Hepatocyte (in vitro differentiated cells): ENCODE results near the gene CMTR1. TPM values are rescaled to one million over a fixed set of nuclear protein-coding genes. Genes with fewer than 3 reads are reported as not detected.

Experiments used
- DNase-seq: peaks from one replicate; pipeline ENCODE4 v3.0.0-alpha.2; 2016; ENCODE audit warnings: low spot score
- H2AFZ ChIP-seq: fragments of 200-600 bp; sonication (generic); 2 replicates; pipeline ENCODE4 v1.6.0; 2016; ENCODE audit warnings: antibody characterized with exemption, mild to moderate bottlenecking
- H3K27ac ChIP-seq: fragments of 200-600 bp; sonication (generic); 2 replicates; pipeline ENCODE4 v1.5.1; 2016; ENCODE audit warnings: mild to moderate bottlenecking
- H3K27me3 ChIP-seq: fragments of 200-600 bp; sonication (generic); 2 replicates; pipeline ENCODE4 v1.6.1; 2016
- H3K36me3 ChIP-seq: fragments of 200-600 bp; sonication (generic); replicated peaks from 2 replicates; pipeline ENCODE4 v1.5.1; 2016; ENCODE audit warnings: low read depth; ENCODE audit not compliant: insufficient read depth
- H3K4me1 ChIP-seq: fragments of 200-600 bp; sonication (generic); 2 replicates; pipeline ENCODE4 v1.5.1; 2016; ENCODE audit warnings: mild to moderate bottlenecking, moderate library complexity; ENCODE audit not compliant: insufficient read depth
- H3K4me2 ChIP-seq: fragments of 200-600 bp; sonication (generic); 2 replicates; pipeline ENCODE4 v1.6.0; 2016
- H3K4me3 ChIP-seq: fragments of 200-600 bp; sonication (generic); 2 replicates; pipeline ENCODE4 v1.5.1; 2016; ENCODE audit warnings: mild to moderate bottlenecking
- H3K79me2 ChIP-seq: fragments of 200-600 bp; sonication (generic); 2 replicates; pipeline ENCODE4 v1.6.0; 2017; ENCODE audit warnings: mild to moderate bottlenecking
- H3K9me2 ChIP-seq: fragments of 200-600 bp; sonication (generic); replicated peaks from 2 replicates; pipeline ENCODE4 v1.6.0; 2017; ENCODE audit warnings: mild to moderate bottlenecking; ENCODE audit not compliant: insufficient read depth
- H3K9me3 ChIP-seq: fragments of 200-600 bp; sonication (generic); 2 replicates; pipeline ENCODE4 v1.5.1; 2016; ENCODE audit warnings: low read depth, mild to moderate bottlenecking
- H4K20me1 ChIP-seq: fragments of 200-600 bp; sonication (generic); 2 replicates; pipeline ENCODE4 v1.6.0; 2016; ENCODE audit warnings: mild to moderate bottlenecking; ENCODE audit not compliant: insufficient read depth, poor library complexity, severe bottlenecking
- CTCF ChIP-seq: fragments of 200-600 bp; sonication (generic); IDR thresholded peaks from 2 replicates; pipeline ENCODE4 v1.5.1; 2016; ENCODE audit warnings: antibody characterized with exemption, mild to moderate bottlenecking; ENCODE audit not compliant: poor library complexity
- EZH2 ChIP-seq: fragments of 200-600 bp; sonication (generic); IDR thresholded peaks from 2 replicates; pipeline ENCODE4 v1.6.1; 2016; ENCODE audit warnings: antibody characterized with exemption, mild to moderate bottlenecking, borderline replicate concordance
- EZH2phosphoT487 ChIP-seq: fragments of 200-600 bp; sonication (generic); IDR thresholded peaks from one replicate; pipeline ENCODE4 v1.6.1; 2018; ENCODE audit warnings: antibody characterized with exemption, mild to moderate bottlenecking, low read depth, moderate library complexity; ENCODE audit not compliant: unreplicated experiment, severe bottlenecking
- WGBS: methylation state at CpG from one replicate; pipeline ENCODE4 v1.1.6; 2016; ENCODE audit warnings: low lambda C conversion rate; ENCODE audit errors: missing lambda C conversion rate; 5-methylcytosine and 5-hydroxymethylcytosine counted together
- polyA plus RNA-seq: library from polyadenylated mRNA; unstranded; fragments of >200 nt; fragmentation: Nextera tagmentation; extraction: Ambion mirVana; gene quantifications from 2 replicates; pipeline ENCODE4 v1.2.1, GENCODE V29; 2016
- total RNA-seq: library from RNA; depleted of rRNA; stranded (reverse); fragments of >200 nt; gene quantifications from 2 replicates; pipeline ENCODE4 v1.2.3, GENCODE V29; 2014

Gene CMTR1
- total and polyA plus RNA-seq, 2 experiments from 2014 or later, result 22.5 to 34.4 TPM

- Histone ChIP-seq H3K9me3 (no peaks in the 10 kb centered on the region), H3K27me3 (no peaks in the 10 kb centered on the region), H3K9me2 (no peaks in the 10 kb centered on the region), H3K27ac (no peak overlapping the region), H4K20me1 (no peaks in the 10 kb centered on the region), H3K4me2 (no peak overlapping the region), H3K4me1 (peaks cover 6% of the 10 kb centered on the region), H3K36me3 (no peaks in the 10 kb centered on the region), H3K79me2 (peaks cover 27% of the 10 kb centered on the region), H2AFZ (no peak overlapping the region), H3K4me3 (no peak overlapping the region)
- DNase-seq, result no peak
- 77% methylated on average over 5 of the region's 5 CpGs for WGBS
- TF ChIP-seq EZH2 (no peak), EZH2phosphoT487 (no peak), CTCF (no peak)
Measured at GRCh38 chr6:37435816-37436215, 2.8 kb downstream of the CMTR1 start.

GRCh38 chr6:37438930-37439329 is 5.9 kb downstream of the CMTR1 start:
- peaks cover 6% of the 10 kb centered on the region for H3K4me1 ChIP-seq
- H3K27ac ChIP-seq, result no peak overlapping the region
- 79% methylated on average over 1 of the region's 1 CpG for WGBS

GRCh38 chr6:37441651-37442050 is 8.6 kb downstream of the CMTR1 start:
- Histone ChIP-seq H3K4me2 (no peak overlapping the region), H3K79me2 (peaks cover 3% of the 10 kb centered on the region), H3K4me1 (no peaks in the 10 kb centered on the region), H3K9me2 (no peaks in the 10 kb centered on the region), H3K27me3 (no peaks in the 10 kb centered on the region), H2AFZ (no peak overlapping the region), H3K36me3 (peaks cover 3% of the 10 kb centered on the region), H3K9me3 (no peaks in the 10 kb centered on the region), H3K4me3 (no peak overlapping the region), H4K20me1 (no peaks in the 10 kb centered on the region), H3K27ac (no peak overlapping the region)
- WGBS, result 93% methylated on average over 6 of the region's 6 CpGs
- TF ChIP-seq CTCF, result no peak
- no peak for TF ChIP-seq EZH2
- TF ChIP-seq EZH2phosphoT487, result no peak
- no peak for DNase-seq

More at GRCh38 chr6:37438930-37439329, 5.9 kb downstream of the CMTR1 start:
- Histone ChIP-seq H3K9me3 (no peaks in the 10 kb centered on the region), H3K79me2 (peaks cover 23% of the 10 kb centered on the region), H3K4me3 (no peak overlapping the region), H3K4me2 (no peak overlapping the region), H3K27me3 (no peaks in the 10 kb centered on the region), H3K36me3 (no peaks in the 10 kb centered on the region), H4K20me1 (no peaks in the 10 kb centered on the region), H2AFZ (no peak overlapping the region), H3K9me2 (no peaks in the 10 kb centered on the region)
- DNase-seq, result no peak
- TF ChIP-seq CTCF (no peak), EZH2 (no peak), EZH2phosphoT487 (no peak)
